GM18519 (cell line): Measurements from ENCODE around the gene RAET1G.
"Not testable (repeated sequence)": the region's sequence is repeated elsewhere in the genome, so short reads cannot be mapped to it uniquely, and the experiment has no call there.

Source experiments
- ATAC-seq: cut with Tn5 transposase; IDR thresholded peaks from one replicate; pipeline ENCODE4 v1.9.1; 2021; ENCODE audit warnings: mild to moderate bottlenecking, moderate library complexity; ENCODE audit not compliant: unreplicated experiment, low FRiP score

The RAET1G gene

GRCh38 chr6:149915970-149916865 lies 6.7 kb downstream of the RAET1G start:
- ATAC-seq: no peak

- no peak for ATAC-seq
Observed at GRCh38 chr6:149913540-149914240, 9.2 kb downstream of the RAET1G start.

- no peak for ATAC-seq
Observed at GRCh38 chr6:149913085-149913484, 9.8 kb downstream of the RAET1G start.

- not testable (repeated sequence) for ATAC-seq
Observed at GRCh38 chr6:149912680-149913079, 10.2 kb downstream of the RAET1G start.

- ATAC-seq: no peak
Observed at GRCh38 chr6:149910721-149911151, 12.2 kb downstream of the RAET1G start.

- ATAC-seq: no peak
Observed at GRCh38 chr6:149909701-149910470, 13.0 kb downstream of the RAET1G start.

GRCh38 chr6:149908480-149908879 lies 14.4 kb downstream of the RAET1G start:
- ATAC-seq: not testable (repeated sequence)

- ATAC-seq: no peak
Observed at GRCh38 chr6:149907317-149907716, 15.6 kb downstream of the RAET1G start.

- ATAC-seq: no peak
Observed at GRCh38 chr6:149906405-149906804, 16.5 kb downstream of the RAET1G start.

GRCh38 chr6:149905911-149906371 lies 17.0 kb downstream of the RAET1G start:
- ATAC-seq: no peak

- no peak for ATAC-seq
Observed at GRCh38 chr6:149905371-149905910, 17.5 kb downstream of the RAET1G start.

- no peak for ATAC-seq
Observed at GRCh38 chr6:149904661-149905370, 18.1 kb downstream of the RAET1G start.

GRCh38 chr6:149903938-149904611 lies 18.8 kb downstream of the RAET1G start:
- ATAC-seq: no peak

- no peak for ATAC-seq
Observed at GRCh38 chr6:149901444-149902140, 21.3 kb downstream of the RAET1G start.

GRCh38 chr6:149900620-149901443 lies 22.1 kb downstream of the RAET1G start:
- ATAC-seq: no peak

- ATAC-seq: no peak
Observed at GRCh38 chr6:149899926-149900619, 22.8 kb downstream of the RAET1G start.

- ATAC-seq: no peak
Observed at GRCh38 chr6:149899486-149899885, 23.4 kb downstream of the RAET1G start.
